Esophagus mucosa (tissue), 1 donor: ENCODE results near the gene SCN3B. TPM values are rescaled to one million over a fixed set of nuclear protein-coding genes. Genes with fewer than 3 reads are reported as not detected.

Experiments used
- total RNA-seq: library from RNA; stranded (reverse); gene quantifications from one replicate; pipeline ENCODE4 v1.2.4, GENCODE V29; 2023
- donor health status: DM: yes; HTN: yes; CAD: no.

SCN3B gene
- total RNA-seq, 1 donor from 2014 or later: 0.24 TPM

Other genes starting within 250 kb of the SCN3B start
- gene GRAMD1B, start 224.4 kb downstream of the SCN3B start, total RNA-seq: 1.4 TPM
- gene ZNF202, start 87.0 kb upstream of the SCN3B start, total RNA-seq: 4.9 TPM
- not detected for gene OR6X1, start 99.9 kb upstream of the SCN3B start, total RNA-seq
- not detected for gene OR6M1, start 151.7 kb upstream of the SCN3B start, total RNA-seq
- gene TMEM225, start 231.0 kb upstream of the SCN3B start, total RNA-seq: not detected
- gene OR8D4, start 247.5 kb upstream of the SCN3B start, total RNA-seq: not detected